Left renal pelvis (tissue), 4 donors: ENCODE measurements around the gene BARX2. TPM values are rescaled to one million over a fixed set of nuclear protein-coding genes. Genes with fewer than 3 reads are reported as not detected.

Experiments
- DNase-seq, 4 donors: peaks; one replicate each; pipeline ENCODE4 v3.0.0-alpha.2; 2013; ENCODE audit warnings: low read depth in 4 of 4, low spot score in 3 of 4
- polyA plus RNA-seq, 4 donors: library from polyadenylated mRNA; unstranded; fragments of 120-200 nt; gene quantifications; one replicate each; pipeline ENCODE4 v1.2.1, GENCODE V29; 2013; ENCODE audit not compliant: insufficient read length in 4 of 4

Gene BARX2
- polyA plus RNA-seq, 4 donors, result 0.08 to 1.1 (median 0.67) TPM

- DNase-seq, result no peak
Observed at GRCh38 chr11:129372609-129373488, 2.8 kb upstream of the BARX2 start.

GRCh38 chr11:129373489-129373953, 2.1 kb upstream of the BARX2 start:
- no peak for DNase-seq

- DNase-seq, result no peak
Observed at GRCh38 chr11:129374081-129374992, 1.3 kb upstream of the BARX2 start.

GRCh38 chr11:129374993-129375750, 476 bp upstream of the BARX2 start:
- no peak for DNase-seq

GRCh38 chr11:129376658-129377341, 1.2 kb downstream of the BARX2 start:
- DNase-seq, result no peak

GRCh38 chr11:129377739-129378138, 2.1 kb downstream of the BARX2 start:
- no peak for DNase-seq

- DNase-seq, result no peak
Observed at GRCh38 chr11:129380413-129380812, 4.8 kb downstream of the BARX2 start.

GRCh38 chr11:129382583-129382982, 6.9 kb downstream of the BARX2 start:
- DNase-seq, result no peak

GRCh38 chr11:129383060-129383459, 7.4 kb downstream of the BARX2 start:
- DNase-seq, result no peak

- no peak for DNase-seq
Observed at GRCh38 chr11:129383502-129383901, 7.9 kb downstream of the BARX2 start.

GRCh38 chr11:129384415-129384814, 8.8 kb downstream of the BARX2 start:
- DNase-seq, result no peak

GRCh38 chr11:129385801-129386200, 10.2 kb downstream of the BARX2 start:
- DNase-seq, result no peak

- DNase-seq, result no peak
Observed at GRCh38 chr11:129386795-129387397, 11.2 kb downstream of the BARX2 start.

GRCh38 chr11:129387434-129387833, 11.8 kb downstream of the BARX2 start:
- no peak for DNase-seq

- DNase-seq, result no peak
Observed at GRCh38 chr11:129388824-129389223, 13.2 kb downstream of the BARX2 start.

GRCh38 chr11:129390303-129390821, 14.7 kb downstream of the BARX2 start:
- DNase-seq, result no peak

- DNase-seq, result no peak
Observed at GRCh38 chr11:129391360-129391759, 15.7 kb downstream of the BARX2 start.

GRCh38 chr11:129391821-129392220, 16.2 kb downstream of the BARX2 start:
- no peak for DNase-seq

- no peak for DNase-seq
Observed at GRCh38 chr11:129392995-129393394, 17.3 kb downstream of the BARX2 start.
